Ishikawa (cell line): ENCODE measurements around the gene SART3.

Source experiments
- CEBPB ChIP-seq: IDR thresholded peaks from 2 replicates; pipeline ENCODE4 v1.6.1; 2012
- CREB1 ChIP-seq: IDR thresholded peaks from 2 replicates; pipeline ENCODE4 v1.6.1; 2012; ENCODE audit warnings: low read depth
- EGR1 ChIP-seq: IDR thresholded peaks from 2 replicates; pipeline ENCODE4 v1.6.1; 2012
- EP300 ChIP-seq: IDR thresholded peaks from 2 replicates; pipeline ENCODE4 v1.6.1; 2012; ENCODE audit warnings: borderline replicate concordance
- FOXM1 ChIP-seq: IDR thresholded peaks from 2 replicates; pipeline ENCODE4 v1.6.1; 2012; ENCODE audit warnings: low read depth, borderline replicate concordance
- MAX ChIP-seq: IDR thresholded peaks from 2 replicates; pipeline ENCODE4 v1.6.1; 2012
- NFIC ChIP-seq: IDR thresholded peaks from 2 replicates; pipeline ENCODE4 v1.6.1; 2012
- RAD21 ChIP-seq: IDR thresholded peaks from 2 replicates; pipeline ENCODE4 v1.6.1; 2012; ENCODE audit warnings: low read depth
- REST ChIP-seq: IDR thresholded peaks from 2 replicates; pipeline ENCODE4 v1.6.1; 2012; ENCODE audit warnings: low read depth, mild to moderate bottlenecking
- TAF1 ChIP-seq: IDR thresholded peaks from 2 replicates; pipeline ENCODE4 v1.6.1; 2012; ENCODE audit warnings: low read depth, mild to moderate bottlenecking
- TCF12 ChIP-seq: IDR thresholded peaks from 2 replicates; pipeline ENCODE4 v1.6.1; 2012; ENCODE audit warnings: low read depth
- TEAD4 ChIP-seq: IDR thresholded peaks from 2 replicates; pipeline ENCODE4 v1.6.1; 2012
- USF1 ChIP-seq: IDR thresholded peaks from 2 replicates; pipeline ENCODE4 v1.6.1; 2012
- YY1 ChIP-seq: IDR thresholded peaks from 2 replicates; pipeline ENCODE4 v1.6.1; 2012; ENCODE audit warnings: low read depth
- ZBTB7A ChIP-seq: IDR thresholded peaks from 2 replicates; pipeline ENCODE4 v1.6.1; 2012; ENCODE audit warnings: low read depth

Gene SART3

GRCh38 chr12:108592033-108592909 lies 31.3 kb upstream of the SART3 start:
- TF ChIP-seq YY1 (no peak), TEAD4 (no peak), USF1 (no peak), ZBTB7A (no peak), FOXM1 (no peak), TAF1 (no peak), RAD21 (no peak), NFIC (no peak)

DNA sequence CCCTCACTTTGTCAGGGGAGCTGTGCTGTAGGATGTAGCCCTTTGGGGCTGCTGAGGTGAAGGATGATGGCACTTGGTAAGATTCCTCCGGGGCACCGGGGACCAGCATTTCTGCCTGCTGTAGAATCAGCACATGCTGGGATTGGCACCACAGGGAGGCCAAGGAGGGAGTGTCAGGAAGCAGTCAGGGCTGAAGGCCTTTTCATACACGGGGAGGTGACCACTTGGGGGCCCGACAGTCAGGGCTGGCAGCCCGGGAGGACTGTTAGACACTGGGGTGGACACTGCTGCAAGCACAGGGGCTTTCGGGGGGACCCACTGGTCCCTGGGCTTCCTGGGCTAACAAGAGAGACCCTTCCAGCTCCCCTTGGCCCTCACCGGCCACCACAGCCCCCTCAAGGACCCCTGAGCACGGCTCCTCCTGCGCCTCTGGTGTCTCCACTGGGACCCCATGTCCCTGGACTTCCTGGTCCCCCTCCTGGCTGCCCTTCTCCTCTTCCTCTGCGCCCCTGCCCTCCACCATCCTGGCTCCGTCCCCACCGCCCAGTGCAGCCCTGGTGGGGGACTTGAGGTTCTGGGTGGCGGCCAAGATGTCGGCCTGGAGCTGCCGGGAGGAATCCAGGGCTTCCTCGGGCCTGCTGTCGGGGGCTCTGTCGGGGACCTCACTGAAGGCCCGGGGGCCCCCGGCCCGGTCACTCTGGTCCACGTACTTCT lies 30.5 kb upstream of the SART3 start:
- 0 out of 2 replicates have a peak, but pooled peaks have one; percentile 27 for TF ChIP-seq MAX
- no peak for TF ChIP-seq TCF12

DNA sequence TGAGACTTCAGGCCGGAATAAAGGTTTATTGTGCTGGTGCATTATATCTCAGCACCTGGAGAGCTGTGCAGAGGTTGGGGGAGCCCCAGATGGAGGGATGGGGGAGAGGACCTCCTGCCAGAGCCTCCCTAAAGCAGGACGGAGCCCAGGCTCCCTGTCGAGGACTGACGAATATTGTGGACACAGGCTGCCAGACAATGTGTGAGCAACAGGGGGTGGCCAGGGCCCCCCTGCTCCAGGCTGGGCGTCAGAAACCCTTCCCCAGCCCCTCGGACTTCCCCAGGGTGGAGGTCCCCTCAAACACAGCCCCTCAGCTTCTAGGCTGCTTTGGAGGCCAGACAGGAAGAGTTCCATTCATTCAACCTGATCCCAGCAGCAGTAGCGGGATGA lies 28.9 kb upstream of the SART3 start:
- TF ChIP-seq EGR1, result no peak

GRCh38 chr12:108589028-108589839 lies 28.3 kb upstream of the SART3 start:
- TF ChIP-seq CREB1, result peak; percentile 64; the same call in 1 of the 2 replicates
- TF ChIP-seq RAD21, result no peak
- TF ChIP-seq MAX, result peak; percentile 57
- TF ChIP-seq NFIC, result peak; percentile 95
- 0 out of 2 replicates have a peak, but pooled peaks have one; percentile 42 for TF ChIP-seq CEBPB
- TF ChIP-seq EP300, result peak; percentile 83
- TF ChIP-seq FOXM1, result 0 out of 2 replicates have a peak, but pooled peaks have one; percentile 47
- 0 out of 2 replicates have a peak, but pooled peaks have one; percentile 42 for TF ChIP-seq USF1
- no peak for TF ChIP-seq EGR1
- TF ChIP-seq TAF1, result no peak
- TF ChIP-seq YY1, result no peak
- TF ChIP-seq REST, result no peak
- peak; percentile 98 for TF ChIP-seq ZBTB7A
- TF ChIP-seq TCF12, result peak; percentile 87
- TF ChIP-seq TEAD4, result peak; percentile 58

- TF ChIP-seq NFIC (no peak), EP300 (no peak), FOXM1 (no peak), MAX (no peak), CEBPB (no peak), YY1 (no peak), RAD21 (no peak), CREB1 (no peak), ZBTB7A (no peak), USF1 (no peak), TAF1 (no peak), TEAD4 (no peak), TCF12 (no peak), EGR1 (no peak), REST (no peak)
These were observed 26.9 kb upstream of the SART3 start for GRCh38 chr12:108587826-108588225.
